Immature natural killer cell (primary cell): Measurements from ENCODE around the gene METRNL. TPM values are rescaled to one million over a fixed set of nuclear protein-coding genes. Genes with fewer than 3 reads are reported as not detected.

Source experiments
- DNase-seq, 3 donors: peaks; one replicate each; pipeline ENCODE4 v3.0.0; 2022; ENCODE audit warnings: mixed read lengths in 1 of 3
- H3K27ac Mint-ChIP-seq, 6 donors: one replicate each; pipeline ENCODE4 v1.8.0; 2020; ENCODE audit warnings: mixed read lengths in 6 of 6, mild to moderate bottlenecking in 5 of 6, inconsistent platforms in 4 of 6, moderate library complexity in 3 of 6
- H3K27me3 Mint-ChIP-seq, 3 donors: one replicate each; pipeline ENCODE4 v1.8.0; 2020 to 2021; ENCODE audit warnings: low read depth in 3 of 3, mild to moderate bottlenecking in 3 of 3, mixed read lengths in 3 of 3, moderate library complexity in 3 of 3, inconsistent platforms in 1 of 3
- H3K36me3 Mint-ChIP-seq, 3 donors: one replicate each; pipeline ENCODE4 v1.8.0; 2020; ENCODE audit warnings: mixed read lengths in 3 of 3, inconsistent platforms in 2 of 3, mild to moderate bottlenecking in 2 of 3
- H3K4me1 Mint-ChIP-seq, 2 donors: one replicate each; pipeline ENCODE4 v1.8.0; 2020; ENCODE audit warnings: inconsistent platforms in 2 of 2, mild to moderate bottlenecking in 2 of 2, mixed read lengths in 2 of 2, moderate library complexity in 1 of 2
- H3K4me3 Mint-ChIP-seq, 5 donors: one replicate each; pipeline ENCODE4 v1.8.0; 2020; ENCODE audit warnings: mild to moderate bottlenecking in 5 of 5, mixed read lengths in 5 of 5, inconsistent platforms in 3 of 5, moderate library complexity in 3 of 5
- H3K9me3 Mint-ChIP-seq, 6 donors: one replicate each; pipeline ENCODE4 v1.8.0; 2020; ENCODE audit warnings: mild to moderate bottlenecking in 6 of 6, mixed read lengths in 6 of 6, inconsistent platforms in 4 of 6, moderate library complexity in 3 of 6
- polyA plus RNA-seq, 3 donors: library from polyadenylated mRNA; unstranded; fragments of 300-500 nt; fragmentation: Illumina TruSeq; gene quantifications; one replicate each; pipeline ENCODE4 v1.2.3, GENCODE V29; 2021

METRNL gene
- polyA plus RNA-seq, 3 donors from 2014 or later = 13.6 to 72.3 (median 49.2) TPM

DNA sequence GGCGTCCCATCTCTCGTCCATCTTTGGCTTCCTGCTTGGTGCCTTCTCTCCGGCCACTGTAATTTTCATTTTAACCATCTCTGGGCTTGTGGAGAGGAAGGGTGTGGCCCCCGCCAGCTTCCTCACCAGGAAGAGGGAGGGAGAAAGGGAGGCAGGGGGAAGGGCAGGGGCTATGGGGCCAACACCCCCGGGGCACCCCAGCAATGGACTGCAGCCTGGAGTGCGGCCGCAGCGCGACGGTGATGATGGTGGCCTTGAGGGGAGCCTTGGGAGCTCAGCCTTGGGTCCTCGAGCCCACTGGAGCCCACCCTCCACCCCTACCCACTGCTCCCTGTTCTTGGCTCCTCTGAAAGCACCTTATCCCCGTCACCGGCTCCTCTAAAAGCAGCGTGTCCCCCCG, 9.5 kb downstream of the METRNL start:
- DNase-seq = peak in 2 of 3 donors; percentile 27 to 28
- peak overlapping the region; percentile 43 to 95 (median 92) for H3K27ac Mint-ChIP-seq
- H3K4me3 Mint-ChIP-seq = peak overlapping the region; percentile 45 to 84 (median 64)
- H3K36me3 Mint-ChIP-seq = peaks cover 9 to 20% (median 18%) of the 10 kb centered on the region in 3 donors
- peaks cover 0 to 3% (median 0%) of the 10 kb centered on the region in 6 donors for H3K9me3 Mint-ChIP-seq
- H3K4me1 Mint-ChIP-seq = peaks cover 62 to 73% of the 10 kb centered on the region in 2 donors
- peaks cover 87 to 94% (median 91%) of the 10 kb centered on the region in 3 donors for H3K27me3 Mint-ChIP-seq

GRCh38 chr17:83089328-83090132, 10.1 kb downstream of the METRNL start:
- DNase-seq = peak; percentile 67 to 77 (median 70)
- Mint-ChIP-seq H3K4me1 (peaks cover 56 to 69% of the 10 kb centered on the region in 2 donors), H3K9me3 (peaks cover 0 to 3% (median 0%) of the 10 kb centered on the region in 6 donors), H3K27me3 (peaks cover 84 to 94% (median 91%) of the 10 kb centered on the region in 3 donors), H3K36me3 (peaks cover 9 to 21% (median 18%) of the 10 kb centered on the region in 3 donors), H3K27ac (peak overlapping the region; percentile 74 to 95 (median 92)), H3K4me3 (peak overlapping the region; percentile 60 to 84 (median 64))

DNA sequence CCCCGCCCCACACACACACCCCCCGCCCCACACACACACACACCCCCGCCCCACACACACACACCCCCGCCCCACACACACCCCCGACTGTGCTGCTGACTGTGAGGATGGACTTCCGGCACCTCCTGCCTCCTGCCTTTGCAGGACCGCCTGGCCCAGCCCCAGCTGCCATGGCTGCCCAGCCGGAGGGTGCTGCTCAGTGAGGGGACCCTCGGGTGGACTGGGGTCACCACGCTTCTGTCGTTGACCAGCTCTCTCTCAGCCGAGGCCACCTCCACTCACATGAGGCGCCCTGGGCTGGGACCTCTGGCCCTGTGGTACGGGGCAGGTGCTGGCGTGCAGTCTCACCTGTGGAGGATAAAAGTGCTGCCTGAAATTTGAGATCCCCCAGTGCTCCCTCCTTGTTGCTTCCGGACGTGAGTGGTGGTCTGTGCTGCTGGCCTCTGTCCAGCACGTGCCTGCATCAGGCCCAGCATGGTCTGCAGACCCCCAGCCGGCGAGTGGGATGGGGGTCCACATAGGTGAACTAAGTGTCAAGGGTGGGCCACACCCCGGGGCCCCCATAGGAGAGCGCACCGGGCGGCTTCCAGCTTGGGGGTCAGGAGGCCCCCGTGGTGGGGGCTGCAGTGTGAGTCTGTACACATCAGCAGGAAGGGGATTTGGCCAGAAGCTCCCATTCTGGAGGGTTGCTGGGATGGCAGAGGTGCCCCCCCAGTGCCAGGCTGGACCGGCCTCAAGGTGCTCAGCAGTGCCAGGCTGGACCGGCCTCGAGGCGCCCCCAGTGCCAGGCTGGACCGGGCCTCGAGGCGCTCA, 11.2 kb downstream of the METRNL start:
- Mint-ChIP-seq H3K9me3 (peaks cover 0 to 5% (median 0%) of the 10 kb centered on the region in 6 donors), H3K27ac (peak overlapping the region in 5 of 6 donors; percentile 78 to 92 (median 88)), H3K27me3 (peaks cover 77 to 95% (median 87%) of the 10 kb centered on the region in 3 donors), H3K4me3 (peak overlapping the region; percentile 40 to 74 (median 56)), H3K36me3 (peaks cover 9 to 20% (median 20%) of the 10 kb centered on the region in 3 donors), H3K4me1 (peaks cover 45 to 59% of the 10 kb centered on the region in 2 donors)
- peak in 2 of 3 donors; percentile 28 to 36 for DNase-seq

GRCh38 chr17:83091257-83092141, 12.1 kb downstream of the METRNL start:
- peak overlapping the region; percentile 7 to 91 (median 79) for H3K27ac Mint-ChIP-seq
- peaks cover 72 to 95% (median 84%) of the 10 kb centered on the region in 3 donors for H3K27me3 Mint-ChIP-seq
- DNase-seq = peak in 1 of 3 donors; percentile 35
- peak overlapping the region in 4 of 5 donors; percentile 33 to 46 (median 44) for H3K4me3 Mint-ChIP-seq
- peaks cover 37 to 53% of the 10 kb centered on the region in 2 donors for H3K4me1 Mint-ChIP-seq
- peaks cover 0 to 6% (median 0%) of the 10 kb centered on the region in 6 donors for H3K9me3 Mint-ChIP-seq
- H3K36me3 Mint-ChIP-seq = peaks cover 6 to 14% (median 13%) of the 10 kb centered on the region in 3 donors

DNA sequence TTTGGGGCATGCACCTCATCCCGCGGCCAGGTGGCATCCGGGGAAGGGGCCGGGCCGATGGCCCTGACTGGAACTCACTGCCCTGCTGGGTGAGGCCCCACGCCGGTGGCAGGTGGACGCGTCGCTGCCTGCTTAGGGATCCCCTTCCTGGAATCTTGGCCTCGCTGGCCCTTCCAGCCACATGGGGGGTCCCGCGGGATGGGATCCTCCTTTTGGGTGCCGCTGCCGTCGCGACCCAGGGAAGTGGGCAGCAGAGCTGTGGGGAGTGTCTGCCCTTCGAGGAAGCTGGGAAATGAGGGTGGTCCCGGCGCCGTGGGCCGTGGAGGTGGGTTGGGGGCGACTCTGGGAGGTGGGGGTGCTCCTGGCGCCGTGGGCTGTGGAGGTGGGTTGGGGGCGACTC, 12.8 kb downstream of the METRNL start:
- peaks cover 33 to 52% of the 10 kb centered on the region in 2 donors for H3K4me1 Mint-ChIP-seq
- H3K27me3 Mint-ChIP-seq = peaks cover 70 to 95% (median 85%) of the 10 kb centered on the region in 3 donors
- DNase-seq = peak in 1 of 3 donors; percentile 35
- H3K4me3 Mint-ChIP-seq = peak overlapping the region in 1 of 5 donors; percentile 44
- H3K9me3 Mint-ChIP-seq = peaks cover 0 to 6% (median 0%) of the 10 kb centered on the region in 6 donors
- peaks cover 4 to 12% (median 11%) of the 10 kb centered on the region in 3 donors for H3K36me3 Mint-ChIP-seq
- peak overlapping the region in 3 of 6 donors; percentile 74 to 85 (median 84) for H3K27ac Mint-ChIP-seq

- Mint-ChIP-seq H3K27me3 (peaks cover 68 to 95% (median 85%) of the 10 kb centered on the region in 3 donors), H3K4me1 (peaks cover 31 to 48% of the 10 kb centered on the region in 2 donors), H3K27ac (peak overlapping the region in 4 of 6 donors; percentile 49 to 85 (median 80)), H3K4me3 (peak overlapping the region in 4 of 5 donors; percentile 6 to 47 (median 24)), H3K36me3 (peaks cover 4 to 12% (median 11%) of the 10 kb centered on the region in 3 donors), H3K9me3 (peaks cover 0 to 6% (median 0%) of the 10 kb centered on the region in 6 donors)
- peak in 2 of 3 donors; percentile 24 to 31 for DNase-seq
These were observed 13.5 kb downstream of the METRNL start for GRCh38 chr17:83092931-83093330.

- Mint-ChIP-seq H3K27ac (peak overlapping the region in 5 of 6 donors; percentile 28 to 85 (median 77)), H3K36me3 (peaks cover 4 to 12% (median 11%) of the 10 kb centered on the region in 3 donors), H3K9me3 (peaks cover 0 to 10% (median 0%) of the 10 kb centered on the region in 6 donors), H3K4me3 (peak overlapping the region in 1 of 5 donors; percentile 60), H3K27me3 (peaks cover 67 to 95% (median 85%) of the 10 kb centered on the region in 3 donors), H3K4me1 (peaks cover 26 to 42% of the 10 kb centered on the region in 2 donors)
- peak in 2 of 3 donors; percentile 24 to 30 for DNase-seq
These were observed 14.1 kb downstream of the METRNL start for GRCh38 chr17:83093506-83093905.

GRCh38 chr17:83094291-83094690, 14.9 kb downstream of the METRNL start:
- peak overlapping the region in 3 of 6 donors; percentile 23 to 71 (median 61) for H3K27ac Mint-ChIP-seq
- peaks cover 61 to 95% (median 85%) of the 10 kb centered on the region in 3 donors for H3K27me3 Mint-ChIP-seq
- H3K4me3 Mint-ChIP-seq = no peak overlapping the region
- H3K36me3 Mint-ChIP-seq = peaks cover 4 to 12% (median 9%) of the 10 kb centered on the region in 3 donors
- peak in 2 of 3 donors; percentile 32 to 34 for DNase-seq
- peaks cover 18 to 37% of the 10 kb centered on the region in 2 donors for H3K4me1 Mint-ChIP-seq
- peaks cover 0 to 8% (median 0%) of the 10 kb centered on the region in 6 donors for H3K9me3 Mint-ChIP-seq

- H3K4me3 Mint-ChIP-seq = peak overlapping the region in 1 of 5 donors; percentile 44
- H3K27me3 Mint-ChIP-seq = peaks cover 61 to 97% (median 85%) of the 10 kb centered on the region in 3 donors
These were observed 15.6 kb downstream of the METRNL start for GRCh38 chr17:83095016-83095415.

DNA sequence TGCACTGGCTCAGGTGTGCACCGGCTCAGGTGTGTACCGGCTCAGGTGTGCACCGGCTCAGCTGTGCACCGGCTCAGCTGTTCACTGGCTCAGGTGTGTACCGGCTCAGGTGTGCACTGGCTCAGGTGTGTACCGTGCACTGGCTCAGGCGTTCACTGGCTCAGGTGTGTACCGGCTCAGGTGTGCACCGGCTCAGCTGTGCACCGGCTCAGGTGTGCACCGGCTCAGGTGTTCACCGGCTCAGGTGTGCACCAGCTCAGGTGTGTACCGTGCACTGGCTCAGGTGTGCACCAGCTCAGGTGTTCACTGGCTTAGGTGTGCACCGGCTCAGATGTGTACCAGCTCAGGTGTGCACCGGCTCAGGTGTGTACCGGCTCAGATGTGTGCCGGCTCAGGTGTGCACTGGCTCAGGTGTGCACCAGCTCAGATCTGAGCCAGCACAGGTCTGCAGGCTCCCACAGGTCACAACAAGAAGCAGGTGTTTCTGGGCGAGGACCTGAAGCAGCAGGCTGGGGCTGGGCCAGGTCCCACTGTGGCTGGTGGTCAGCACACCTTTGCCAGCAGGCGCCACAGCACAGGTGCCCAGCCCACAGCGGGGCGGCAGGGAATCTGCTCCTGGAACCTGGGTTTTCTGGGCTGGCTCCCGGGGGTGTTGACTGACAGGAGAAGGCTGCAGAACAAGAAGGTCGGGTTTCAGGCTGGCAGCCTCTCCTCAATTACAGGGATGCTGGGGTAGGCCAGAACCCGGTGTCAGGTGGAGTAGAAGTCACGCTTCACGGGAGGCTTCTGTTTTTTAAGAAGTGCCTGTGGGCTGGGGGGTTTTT, 17.2 kb downstream of the METRNL start:
- peak in 2 of 3 donors; percentile 26 to 41 for DNase-seq
- peaks cover 0 to 9% (median 0%) of the 10 kb centered on the region in 6 donors for H3K9me3 Mint-ChIP-seq
- peaks cover 25 to 39% of the 10 kb centered on the region in 2 donors for H3K4me1 Mint-ChIP-seq
- H3K4me3 Mint-ChIP-seq = peak overlapping the region in 2 of 5 donors; percentile 29 to 45
- peaks cover 55 to 99% (median 85%) of the 10 kb centered on the region in 3 donors for H3K27me3 Mint-ChIP-seq
- H3K27ac Mint-ChIP-seq = peak overlapping the region in 3 of 6 donors; percentile 53 to 76 (median 74)
- H3K36me3 Mint-ChIP-seq = peaks cover 0 to 12% (median 4%) of the 10 kb centered on the region in 3 donors

More at GRCh38 chr17:83095016-83095415, 15.6 kb downstream of the METRNL start:
- H3K4me1 Mint-ChIP-seq = peaks cover 19 to 38% of the 10 kb centered on the region in 2 donors
- peaks cover 0 to 11% (median 0%) of the 10 kb centered on the region in 6 donors for H3K9me3 Mint-ChIP-seq
- H3K36me3 Mint-ChIP-seq = peaks cover 0 to 12% (median 4%) of the 10 kb centered on the region in 3 donors
- H3K27ac Mint-ChIP-seq = peak overlapping the region in 3 of 6 donors; percentile 71 to 83 (median 73)
- peak in 2 of 3 donors; percentile 30 to 36 for DNase-seq

GRCh38 chr17:83097831-83098230, 18.4 kb downstream of the METRNL start:
- H3K4me3 Mint-ChIP-seq = peak overlapping the region in 1 of 5 donors; percentile 27
- peaks cover 18 to 32% of the 10 kb centered on the region in 2 donors for H3K4me1 Mint-ChIP-seq
- H3K9me3 Mint-ChIP-seq = peaks cover 0 to 9% (median 0%) of the 10 kb centered on the region in 6 donors
- peaks cover 52 to 99% (median 84%) of the 10 kb centered on the region in 3 donors for H3K27me3 Mint-ChIP-seq
- peak in 2 of 3 donors; percentile 31 to 40 for DNase-seq
- peak overlapping the region in 2 of 6 donors; percentile 7 to 57 for H3K27ac Mint-ChIP-seq
- peaks cover 0 to 9% (median 4%) of the 10 kb centered on the region in 3 donors for H3K36me3 Mint-ChIP-seq
